GM12892 (cell line): ENCODE data around the gene KHDC3L.

Source experiments
- DNase-seq: peaks from one replicate; pipeline ENCODE4 v3.0.0; 2011; ENCODE audit not compliant: insufficient read length
- FAIRE-seq: peaks from 2 replicates; lab custom pipeline; 2011; peaks lifted over from hg19 to GRCh38; lab: Jason Lieb, UNC
- POLR2A ChIP-seq: IDR thresholded peaks from 2 replicates; pipeline ENCODE4 v1.6.1; 2011; ENCODE audit warnings: low read depth, low read length, control low read depth
- POLR2AphosphoS5 ChIP-seq: IDR thresholded peaks from 2 replicates; pipeline ENCODE4 v1.6.1; 2011; ENCODE audit warnings: low read depth, low read length, control low read depth
- TAF1 ChIP-seq: IDR thresholded peaks from 2 replicates; pipeline ENCODE4 v1.6.1; 2011; ENCODE audit warnings: low read depth, mild to moderate bottlenecking, control low read depth, low read length, borderline replicate concordance

Gene KHDC3L

DNA sequence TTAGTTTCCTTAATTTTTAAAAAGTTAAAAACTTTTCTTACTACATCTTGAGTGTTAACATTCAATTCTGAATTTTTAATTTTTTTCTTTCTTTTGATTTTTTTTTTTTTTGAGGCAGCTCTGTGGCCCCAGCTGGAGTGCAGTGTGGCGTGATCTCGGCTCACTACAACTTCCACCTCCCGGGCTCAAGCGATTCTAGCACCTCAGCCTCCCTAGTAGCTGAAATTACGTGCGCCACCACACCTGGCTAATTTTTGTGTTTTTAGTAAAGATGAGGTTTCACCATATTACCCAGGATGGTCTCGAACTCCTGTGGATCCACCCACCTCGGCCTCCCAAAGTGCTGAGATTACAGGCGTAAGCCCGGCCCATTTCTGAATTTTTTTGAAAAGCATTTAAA, 33.4 kb downstream of the KHDC3L start:
- TF ChIP-seq TAF1, result no peak
- no peak for TF ChIP-seq POLR2AphosphoS5
- TF ChIP-seq POLR2A, result no peak
- no peak for DNase-seq
- no peak for FAIRE-seq

DNA sequence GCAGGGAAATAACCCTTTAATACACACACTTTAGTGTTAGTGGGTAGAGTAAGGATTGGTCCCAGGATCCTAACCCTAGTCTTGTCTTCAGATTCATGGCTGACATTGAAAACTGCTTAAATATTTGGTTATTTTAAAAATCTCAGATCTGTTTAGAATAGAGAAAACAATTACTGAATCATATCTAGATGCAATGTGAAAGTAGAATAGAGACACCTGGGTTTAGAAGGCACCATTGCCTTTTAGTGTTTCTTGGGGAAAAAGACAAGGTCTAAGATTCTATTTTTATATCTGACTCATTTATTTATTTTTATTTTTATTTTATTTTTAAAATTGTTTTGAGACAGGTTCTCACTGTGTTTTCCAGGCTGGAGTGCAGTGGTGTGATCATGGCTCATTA, 38.2 kb downstream of the KHDC3L start:
- no peak for FAIRE-seq
- no peak for DNase-seq
- TF ChIP-seq POLR2A, result no peak
- TF ChIP-seq POLR2AphosphoS5, result no peak
- TF ChIP-seq TAF1, result no peak

DNA sequence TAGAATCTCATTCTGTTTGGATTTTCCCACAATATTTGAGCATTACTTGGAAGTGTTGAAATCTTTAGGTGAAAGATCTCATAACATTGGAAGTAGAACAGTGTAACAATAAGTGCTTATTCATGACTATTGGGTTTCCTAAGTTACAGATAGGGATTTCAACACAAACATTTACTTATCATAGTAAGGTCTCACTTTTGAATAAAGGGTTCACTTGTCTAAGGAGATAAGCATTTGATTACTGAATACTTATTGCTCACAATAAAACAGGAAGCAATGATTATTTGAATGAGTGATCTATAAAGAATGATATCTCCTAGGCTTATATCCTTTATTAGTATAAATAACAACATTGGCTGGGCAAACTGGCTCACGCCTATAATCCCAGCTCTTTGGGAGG, 46.9 kb downstream of the KHDC3L start:
- FAIRE-seq, result no peak
- no peak for TF ChIP-seq POLR2AphosphoS5
- TF ChIP-seq POLR2A, result no peak
- no peak for TF ChIP-seq TAF1

DNA sequence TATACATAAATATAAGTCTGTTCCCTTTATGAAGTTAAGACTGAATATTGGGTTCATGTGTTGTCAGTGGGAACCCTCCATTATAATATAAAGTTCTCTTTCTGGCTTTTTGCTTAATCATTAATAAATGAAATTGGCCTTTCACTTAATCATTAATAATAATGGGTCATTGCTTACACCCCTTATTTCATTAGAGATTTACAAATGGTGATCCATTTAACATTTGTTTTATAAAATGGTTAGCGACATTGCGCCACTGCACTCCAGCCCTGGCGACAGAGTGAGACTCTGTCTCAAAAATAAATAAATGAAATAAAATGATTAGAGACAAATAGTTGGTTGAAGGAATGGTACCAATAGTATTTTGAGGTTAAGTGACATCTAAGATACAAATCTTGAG, 50.6 kb downstream of the KHDC3L start:
- DNase-seq (no peak), FAIRE-seq (no peak)
- no peak for TF ChIP-seq TAF1
- no peak for TF ChIP-seq POLR2AphosphoS5
- no peak for TF ChIP-seq POLR2A

More for the DNA sequence above, 46.9 kb downstream of the KHDC3L start:
- DNase-seq, result no peak
